ENCODE measurements around the gene FLOT1.
"Not testable (repeated sequence)": the region's sequence is repeated elsewhere in the genome, so short reads cannot be mapped to it uniquely, and the experiment has no call there.

FLOT1 gene

DNA sequence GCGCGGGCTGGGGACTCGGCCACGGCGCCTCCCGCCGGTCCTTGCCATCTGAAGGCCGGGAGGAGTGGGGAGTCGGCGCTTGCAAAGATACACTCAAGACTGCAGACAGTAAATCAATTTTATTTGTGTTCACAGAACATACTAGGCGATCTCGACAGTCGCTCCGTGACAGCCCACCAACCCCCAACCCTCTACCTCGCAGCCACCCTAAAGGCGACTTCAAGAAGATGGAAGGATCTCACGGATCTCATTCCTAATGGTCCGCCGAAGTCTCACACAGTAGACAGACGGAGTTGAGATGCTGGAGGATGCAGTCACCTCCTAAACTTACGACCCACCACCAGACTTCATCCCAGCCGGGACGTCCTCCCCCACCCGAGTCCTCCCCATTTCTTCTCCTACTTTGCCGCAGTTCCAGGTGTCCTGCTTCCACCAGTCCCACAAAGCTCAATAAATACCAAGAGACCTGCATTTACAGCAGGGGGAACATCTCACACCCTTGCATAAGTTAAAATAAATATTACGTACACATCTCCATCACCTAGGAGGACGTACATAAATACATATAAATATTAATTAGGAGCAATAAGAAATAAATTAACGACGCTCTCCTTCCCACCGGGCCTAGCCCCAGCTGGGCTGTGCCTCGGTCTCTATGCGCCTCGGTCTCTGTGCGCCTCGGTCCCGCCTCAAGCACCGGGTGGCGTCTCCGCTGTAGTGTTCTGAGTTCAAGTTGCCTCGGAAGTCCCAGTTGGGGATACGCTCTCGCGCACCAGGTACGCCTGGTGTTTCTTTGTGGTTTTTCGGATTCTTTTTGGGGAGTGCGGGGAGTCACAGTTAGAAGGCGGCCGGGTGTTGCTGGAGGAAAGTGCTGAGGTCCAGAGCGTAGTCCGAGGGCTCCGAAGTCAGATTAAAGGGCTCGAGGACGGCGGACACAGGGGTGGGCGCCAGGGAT is 889 bp upstream of the FLOT1 start:
- DNase-seq = no peak

GRCh38 chr6:30741789-30742315 is 635 bp downstream of the FLOT1 start:
- no peak for DNase-seq

- no peak for DNase-seq
These were observed 1.3 kb downstream of the FLOT1 start for GRCh38 chr6:30741063-30741779.

DNA sequence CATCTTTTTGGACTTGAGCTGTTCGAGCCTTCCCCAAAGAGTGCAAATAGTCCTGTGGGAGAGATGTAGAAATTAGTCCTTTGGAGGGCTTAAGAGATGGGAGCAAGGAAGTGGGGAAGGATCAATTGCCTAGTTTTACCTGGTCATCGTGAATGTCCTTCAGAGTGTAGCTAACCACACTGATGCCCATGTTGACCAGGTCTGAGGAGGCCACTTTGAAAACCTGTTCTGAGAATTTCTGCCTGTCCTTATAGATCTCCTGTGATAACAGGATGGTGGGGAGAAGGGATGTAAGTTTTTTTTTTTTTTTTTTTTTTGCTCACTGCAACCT is 2.0 kb downstream of the FLOT1 start:
- no peak for DNase-seq

DNA sequence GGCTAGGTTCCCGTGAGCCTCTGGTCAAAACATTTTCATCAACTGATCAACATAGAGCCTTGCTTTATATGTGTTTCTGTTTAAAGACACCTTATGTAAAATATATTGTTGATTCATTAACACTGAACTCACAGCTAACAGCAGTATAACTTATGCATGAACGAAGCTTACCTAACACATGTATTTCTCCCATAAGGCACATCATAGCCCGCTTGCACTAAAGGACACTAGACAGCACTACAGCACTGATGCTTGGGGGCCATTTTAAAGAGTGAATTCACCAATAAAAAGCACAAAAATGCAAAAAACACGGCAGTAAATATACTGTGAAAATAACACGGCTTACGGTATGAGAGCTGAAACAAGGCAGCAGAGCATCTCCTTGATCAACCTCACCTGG is 4.0 kb downstream of the FLOT1 start:
- no peak for DNase-seq

- DNase-seq = no peak
These were observed 6.7 kb downstream of the FLOT1 start for GRCh38 chr6:30735668-30736314.

DNA sequence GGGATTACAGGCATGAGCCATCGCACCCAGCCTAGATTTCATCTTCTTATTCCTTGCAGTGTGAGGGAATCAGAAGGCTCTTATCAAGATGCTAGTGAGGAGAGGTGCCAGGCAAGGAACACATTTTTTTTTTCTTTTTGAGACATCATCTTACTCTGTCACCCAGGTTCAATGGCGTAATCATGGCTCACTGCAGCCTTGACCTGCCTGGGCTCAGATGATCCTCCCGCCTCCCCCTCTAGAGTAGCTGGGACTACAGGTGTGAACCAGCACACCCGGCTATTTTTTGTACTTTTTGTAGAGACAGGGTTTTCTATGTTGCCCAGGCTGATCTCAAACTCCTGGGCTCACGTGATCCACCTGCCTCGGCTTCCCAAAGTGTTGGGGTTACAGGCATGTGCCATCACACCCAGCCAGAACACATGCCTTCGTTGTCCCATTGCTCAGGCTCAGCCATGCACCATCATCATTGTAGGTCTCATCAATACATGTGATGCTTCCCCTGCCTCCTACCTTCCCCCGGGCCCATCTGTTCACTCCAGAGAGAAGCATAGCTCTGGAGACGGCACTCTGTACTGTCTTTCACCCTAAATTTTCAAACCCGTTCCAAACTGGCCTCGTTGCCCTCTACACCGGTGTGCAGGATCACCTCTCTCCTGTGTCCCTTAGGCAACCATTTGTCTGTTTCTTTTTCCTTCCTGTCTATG is 10.1 kb downstream of the FLOT1 start:
- DNase-seq = no peak

- DNase-seq = no peak
These were observed 11.7 kb downstream of the FLOT1 start for GRCh38 chr6:30730601-30731435.

- DNase-seq = no peak
These were observed 14.4 kb downstream of the FLOT1 start for GRCh38 chr6:30727920-30728553.

DNA sequence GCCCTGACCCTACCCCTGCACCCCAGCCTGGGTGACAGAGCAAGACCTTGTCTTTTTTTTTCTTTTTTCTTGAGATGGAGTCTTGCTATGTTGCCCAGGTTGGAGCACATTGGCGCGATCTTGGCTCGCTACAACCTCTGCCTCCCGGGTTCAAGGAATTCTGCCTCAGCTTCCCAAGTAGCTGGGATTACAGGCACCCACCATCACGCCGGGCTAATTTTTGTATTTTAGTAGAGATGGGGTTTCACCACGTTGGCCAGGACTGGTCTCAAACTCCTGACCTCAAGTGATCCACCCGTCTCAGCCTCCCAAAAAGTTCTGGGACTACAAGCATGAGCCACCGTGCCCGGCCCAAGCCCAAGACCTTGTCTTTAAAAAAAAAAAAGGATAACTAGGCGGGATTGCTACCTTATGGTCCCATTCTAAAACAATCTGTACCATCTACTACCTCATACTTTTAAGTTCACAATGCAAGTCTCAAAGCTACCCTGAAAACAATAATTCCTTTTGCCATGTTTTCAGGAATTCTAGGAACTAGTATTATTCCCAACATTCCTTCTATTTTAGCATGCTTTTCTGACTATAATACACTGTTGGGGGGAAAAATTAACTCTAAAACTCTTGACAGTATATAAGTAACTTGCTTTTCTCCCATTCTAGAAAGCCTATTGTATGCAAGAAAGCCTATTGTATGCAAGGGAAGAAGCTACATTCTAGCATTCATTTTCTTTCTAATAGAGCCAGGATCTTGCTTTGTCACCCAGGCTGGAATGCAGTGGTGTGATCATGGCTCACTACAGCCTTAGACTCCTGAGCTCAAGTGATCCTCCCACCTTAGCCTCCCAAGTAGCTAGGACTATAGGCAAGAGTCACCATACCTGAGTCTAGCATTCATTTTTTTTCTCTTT is 15.7 kb downstream of the FLOT1 start:
- no peak for DNase-seq

DNA sequence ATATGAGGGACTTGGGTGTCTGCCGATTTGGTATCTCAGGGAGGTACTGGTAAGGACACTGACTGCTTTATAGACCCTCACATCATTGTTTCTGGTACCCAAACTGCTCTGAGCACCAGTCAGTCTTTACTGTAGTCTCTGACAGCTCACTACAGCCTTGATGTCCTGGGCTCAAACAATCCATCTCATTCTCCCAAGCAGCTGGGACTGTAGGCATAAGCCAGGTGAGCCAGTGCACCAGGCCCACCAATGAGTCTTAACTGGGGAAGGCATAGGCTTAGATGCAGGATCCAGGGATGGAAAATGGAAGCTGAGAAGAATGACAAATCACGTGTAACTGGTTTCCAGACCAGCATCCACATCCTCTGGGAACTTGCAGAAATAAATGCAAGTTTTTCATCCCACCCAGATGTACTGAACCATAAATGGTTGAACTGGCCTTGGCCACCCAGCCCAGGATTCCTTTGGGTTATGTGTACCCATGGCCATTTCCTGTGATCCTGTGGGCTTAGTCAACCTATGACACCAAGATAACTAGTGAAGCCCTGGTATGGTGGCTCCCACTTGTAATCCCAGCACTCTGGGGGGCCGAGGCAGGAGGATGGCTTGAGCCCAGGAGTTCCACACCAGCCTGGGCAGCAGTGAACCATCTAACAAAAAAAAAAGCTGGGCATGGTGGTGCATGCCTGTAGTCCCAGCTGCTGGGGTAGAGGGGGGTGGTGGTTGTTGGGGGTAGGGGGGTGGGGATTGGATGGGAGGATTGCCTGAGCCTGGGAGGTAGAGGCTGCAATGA is 16.6 kb downstream of the FLOT1 start:
- no peak for DNase-seq

- no peak for DNase-seq
These were observed 17.4 kb downstream of the FLOT1 start for GRCh38 chr6:30724906-30725667.

- not testable (repeated sequence) for DNase-seq
These were observed 18.4 kb downstream of the FLOT1 start for GRCh38 chr6:30723843-30724741.

DNA sequence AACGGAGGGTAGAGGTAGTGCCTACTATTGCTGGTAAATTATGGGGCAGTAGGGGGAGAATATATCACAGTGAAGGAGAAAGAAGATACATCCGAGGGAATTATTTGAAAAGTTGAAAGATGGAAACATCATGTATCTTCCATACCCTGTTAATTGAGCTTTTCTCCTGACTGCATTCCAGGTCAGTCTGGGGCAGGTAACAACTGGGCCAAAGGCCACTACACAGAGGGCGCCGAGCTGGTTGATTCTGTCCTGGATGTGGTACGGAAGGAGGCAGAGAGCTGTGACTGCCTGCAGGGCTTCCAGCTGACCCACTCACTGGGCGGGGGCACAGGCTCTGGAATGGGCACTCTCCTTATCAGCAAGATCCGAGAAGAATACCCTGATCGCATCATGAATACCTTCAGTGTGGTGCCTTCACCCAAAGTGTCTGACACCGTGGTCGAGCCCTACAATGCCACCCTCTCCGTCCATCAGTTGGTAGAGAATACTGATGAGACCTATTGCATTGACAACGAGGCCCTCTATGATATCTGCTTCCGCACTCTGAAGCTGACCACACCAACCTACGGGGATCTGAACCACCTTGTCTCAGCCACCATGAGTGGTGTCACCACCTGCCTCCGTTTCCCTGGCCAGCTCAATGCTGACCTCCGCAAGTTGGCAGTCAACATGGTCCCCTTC is 19.2 kb downstream of the FLOT1 start:
- DNase-seq = not testable (repeated sequence)

- DNase-seq = no peak
These were observed 20.0 kb downstream of the FLOT1 start for GRCh38 chr6:30722280-30723112.

GRCh38 chr6:30722025-30722279 is 20.5 kb downstream of the FLOT1 start:
- DNase-seq = not testable (repeated sequence)

Measured in cortex of kidney (tissue), 1 donor.